ENCODE measurements around the gene HDAC7. TPM values are rescaled to one million over a fixed set of nuclear protein-coding genes. Genes with fewer than 3 reads are reported as not detected.

HDAC7 gene
- total and polyA plus RNA-seq, 4 donors, result 3.5 to 14.7 (median 7.2) TPM

- TF ChIP-seq, protein P1, sequence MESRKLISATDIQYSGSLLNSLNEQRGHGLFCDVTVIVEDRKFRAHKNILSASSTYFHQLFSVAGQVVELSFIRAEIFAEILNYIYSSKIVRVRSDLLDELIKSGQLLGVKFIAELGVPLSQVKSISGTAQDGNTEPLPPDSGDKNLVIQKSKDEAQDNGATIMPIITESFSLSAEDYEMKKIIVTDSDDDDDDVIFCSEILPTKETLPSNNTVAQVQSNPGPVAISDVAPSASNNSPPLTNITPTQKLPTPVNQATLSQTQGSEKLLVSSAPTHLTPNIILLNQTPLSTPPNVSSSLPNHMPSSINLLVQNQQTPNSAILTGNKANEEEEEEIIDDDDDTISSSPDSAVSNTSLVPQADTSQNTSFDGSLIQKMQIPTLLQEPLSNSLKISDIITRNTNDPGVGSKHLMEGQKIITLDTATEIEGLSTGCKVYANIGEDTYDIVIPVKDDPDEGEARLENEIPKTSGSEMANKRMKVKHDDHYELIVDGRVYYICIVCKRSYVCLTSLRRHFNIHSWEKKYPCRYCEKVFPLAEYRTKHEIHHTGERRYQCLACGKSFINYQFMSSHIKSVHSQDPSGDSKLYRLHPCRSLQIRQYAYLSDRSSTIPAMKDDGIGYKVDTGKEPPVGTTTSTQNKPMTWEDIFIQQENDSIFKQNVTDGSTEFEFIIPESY (IDR thresholded peaks at IDR 0.05), result no peak
- TF ChIP-seq RXRA (IDR thresholded peaks at IDR 0.05) (peak; percentile 28 to 44), YY1 (IDR thresholded peaks at IDR 0.05) (no peak), TAF1 (conservative IDR thresholded peaks at IDR 0.05) (no peak), HNF4G (IDR thresholded peaks at IDR 0.05) (no peak), JUND (IDR thresholded peaks at IDR 0.05) (peak; percentile 83 to 84), FOXA2 (IDR thresholded peaks at IDR 0.05) (no peak), MAX (IDR thresholded peaks at IDR 0.05) (no peak), SP1 (IDR thresholded peaks at IDR 0.05) (peak; percentile 52), ATF3 (IDR thresholded peaks at IDR 0.05) (no peak), HNF4A (conservative IDR thresholded peaks at IDR 0.05) (no peak), FOXA1 (IDR thresholded peaks at IDR 0.05) (no peak), RAD21 (IDR thresholded peaks at IDR 0.05) (peak in 1 of 2 donors; percentile 19)
Observed at GRCh38 chr12:47820631-47821345, 1.1 kb upstream of the HDAC7 start (continued).

GRCh38 chr12:47819138-47819895, 386 bp downstream of the HDAC7 start:
- Histone ChIP-seq H3K4me1 (ENCODE audit: control insufficient read depth in 4 of 4, insufficient read depth in 4 of 4, low read length in 3 of 4) (peaks cover 0 to 28% (median 5%) of the 10 kb centered on the region in 4 donors), H3K27ac (ENCODE audit: low read depth in 1 of 2, low read length in 2 of 2) (peak overlapping the region; percentile 80 to 84), H3K9ac (ENCODE audit: low read depth in 1 of 2, low read length in 2 of 2) (peak overlapping the region in 1 of 2 donors; percentile 67), H3K4me3 (ENCODE audit: low read depth in 1 of 3, low read length in 3 of 3) (peak overlapping the region in 2 of 3 donors; percentile 42 to 74), H3K27me3 (ENCODE audit: control insufficient read depth in 4 of 4, insufficient read depth in 4 of 4, low read length in 3 of 4) (no peaks in the 10 kb centered on the region), H3K36me3 (ENCODE audit: control insufficient read depth in 4 of 4, insufficient read depth in 3 of 4, low read depth in 1 of 4, low read length in 3 of 4) (no peaks in the 10 kb centered on the region), H3K9me3 (ENCODE audit: control insufficient read depth in 4 of 4, low read length in 3 of 4) (no peaks in the 10 kb centered on the region)
- peak; percentile 12 for TF ChIP-seq CTCF (IDR thresholded peaks at IDR 0.05; ENCODE audit: low read depth, low read length, missing input control)
- TF ChIP-seq HNF4A (conservative IDR thresholded peaks at IDR 0.05), result no peak
- peak; percentile 52 for TF ChIP-seq NR2F2 (IDR thresholded peaks at IDR 0.05)
- peak; percentile 34 to 44 for TF ChIP-seq RAD21 (IDR thresholded peaks at IDR 0.05)
- peak; percentile 9 for TF ChIP-seq SP1 (IDR thresholded peaks at IDR 0.05)
- TF ChIP-seq RXRA (IDR thresholded peaks at IDR 0.05), result no peak
- WGBS, result 3% methylated on average over 77 of the region's 77 CpGs
- no peak for DNase-seq (ENCODE audit: low spot score)

Measured in liver (tissue), 9 donors.